Ascending aorta (tissue), 2 donors: Measurements from ENCODE around the gene STAT2. TPM values are rescaled to one million over a fixed set of nuclear protein-coding genes. Genes with fewer than 3 reads are reported as not detected.
A peak's percentile ranks its signal among the peaks of the same experiment; 100 is the strongest.

ENCODE experiments used
- DNase-seq, 2 donors: peaks; one replicate each; pipeline ENCODE4 v3.0.0-alpha.2; 2019; ENCODE audit warnings: low spot score in 2 of 2
- H3K27ac ChIP-seq, 2 donors: fragments of 200-600 bp; sonication (generic); one replicate each; pipeline ENCODE4 v1.5.1; 2016 to 2017; ENCODE audit warnings: mild to moderate bottlenecking in 1 of 2
- H3K27me3 ChIP-seq: fragments of 200-600 bp; sonication (generic); one replicate; pipeline ENCODE4 v1.5.1; 2017
- H3K36me3 ChIP-seq, 2 donors: fragments of 200-600 bp; sonication (generic); one replicate each; pipeline ENCODE4 v1.5.1; 2016
- H3K4me1 ChIP-seq, 2 donors: fragments of 200-600 bp; sonication (generic); one replicate each; pipeline ENCODE4 v1.5.1; 2016 to 2017; ENCODE audit warnings: mild to moderate bottlenecking in 1 of 2
- H3K4me3 ChIP-seq, 2 donors: fragments of 200-600 bp; sonication (generic); one replicate each; pipeline ENCODE4 v1.5.1; 2016 to 2017; ENCODE audit warnings: mild to moderate bottlenecking in 1 of 2
- H3K9me3 ChIP-seq, 2 donors: fragments of 200-600 bp; sonication (generic); one replicate each; pipeline ENCODE4 v1.5.1; 2016
- CTCF ChIP-seq, 3 experiments: fragments of 200-600 bp in 2 of 3; fragments of 450-650 bp in 1 of 3; sonication (generic) in 2 of 3; IDR thresholded peaks; one replicate each; pipeline ENCODE4 v1.5.1; 2016 to 2019; ENCODE audit warnings: antibody characterized with exemption in 3 of 3, mild to moderate bottlenecking in 1 of 3, moderate library complexity in 1 of 3
- intact Hi-C: fragments of 100-400 bp; cut with DNase I; formaldehyde crosslinking; loops from one replicate; pipeline ENCODE4 v1.15.1; 2023
- total RNA-seq: library from RNA; depleted of rRNA; stranded (reverse); fragments of >200 nt; gene quantifications from one replicate; pipeline ENCODE4 v1.1.0, GENCODE V29; 2016

Gene STAT2
- total RNA-seq, 1 donor from 2014 or later, result 246 TPM

- Histone ChIP-seq H3K4me3 (peak overlapping the region; percentile 74 to 79), H3K9me3 (no peaks in the 10 kb centered on the region), H3K27ac (peak overlapping the region; percentile 80 to 91), H3K36me3 (peaks cover 31 to 32% of the 10 kb centered on the region in 2 donors), H3K4me1 (peaks cover 7 to 10% of the 10 kb centered on the region in 2 donors), H3K27me3 (no peaks in the 10 kb centered on the region)
- intact Hi-C loops, result loop anchor here (5.0 kb wide), 2 partner anchors 47 to 198 kb away; partner anchors contain the start of genes APOF, RPL41, STAT2 and ZC3H10
- TF ChIP-seq CTCF (IDR thresholded peaks at IDR 0.05), result no peak
- DNase-seq, result no peak
Measured at GRCh38 chr12:56315249-56315621, 44.7 kb downstream of the STAT2 start.

GRCh38 chr12:56311003-56311402 lies 48.9 kb downstream of the STAT2 start:
- DNase-seq, result no peak
- Histone ChIP-seq H3K27ac (no peak overlapping the region), H3K4me3 (no peak overlapping the region), H3K9me3 (no peaks in the 10 kb centered on the region), H3K36me3 (peaks cover 41 to 44% of the 10 kb centered on the region in 2 donors), H3K27me3 (no peaks in the 10 kb centered on the region), H3K4me1 (peaks cover 7 to 10% of the 10 kb centered on the region in 2 donors)
- TF ChIP-seq CTCF (IDR thresholded peaks at IDR 0.05), result no peak
- intact Hi-C loops, result no loop called here

- no peak for TF ChIP-seq CTCF (IDR thresholded peaks at IDR 0.05)
- no peak overlapping the region for H3K4me3 ChIP-seq
- no peaks in the 10 kb centered on the region for H3K4me1 ChIP-seq
- H3K27me3 ChIP-seq, result no peaks in the 10 kb centered on the region
- no peaks in the 10 kb centered on the region for H3K9me3 ChIP-seq
- intact Hi-C loops, result no loop called here
- no peak for DNase-seq
- H3K27ac ChIP-seq, result no peak overlapping the region
- H3K36me3 ChIP-seq, result peaks cover 35 to 54% of the 10 kb centered on the region in 2 donors
Measured at GRCh38 chr12:56308714-56309113, 51.2 kb downstream of the STAT2 start.

- intact Hi-C loops, result no loop called here
- no peaks in the 10 kb centered on the region for H3K4me1 ChIP-seq
- DNase-seq, result no peak
- peaks cover 35 to 53% of the 10 kb centered on the region in 2 donors for H3K36me3 ChIP-seq
- no peak overlapping the region for H3K4me3 ChIP-seq
- H3K9me3 ChIP-seq, result no peaks in the 10 kb centered on the region
- no peak for TF ChIP-seq CTCF (IDR thresholded peaks at IDR 0.05)
- no peaks in the 10 kb centered on the region for H3K27me3 ChIP-seq
- no peak overlapping the region for H3K27ac ChIP-seq
Measured at GRCh38 chr12:56307221-56307965, 52.5 kb downstream of the STAT2 start.

- Histone ChIP-seq H3K4me1 (peaks cover 0 to 9% of the 10 kb centered on the region in 2 donors), H3K9me3 (no peaks in the 10 kb centered on the region), H3K27ac (no peak overlapping the region), H3K4me3 (no peak overlapping the region), H3K27me3 (no peaks in the 10 kb centered on the region), H3K36me3 (peaks cover 27 to 44% of the 10 kb centered on the region in 2 donors)
- no peak for TF ChIP-seq CTCF (IDR thresholded peaks at IDR 0.05)
- DNase-seq, result no peak
- intact Hi-C loops, result no loop called here
Measured at GRCh38 chr12:56304872-56305590, 54.9 kb downstream of the STAT2 start.
